Measurements from ENCODE around the gene NXNL1.

GRCh38 chr19:17504456-17504855 is 43.7 kb upstream of the NXNL1 start:
- TF ChIP-seq, protein P1, sequence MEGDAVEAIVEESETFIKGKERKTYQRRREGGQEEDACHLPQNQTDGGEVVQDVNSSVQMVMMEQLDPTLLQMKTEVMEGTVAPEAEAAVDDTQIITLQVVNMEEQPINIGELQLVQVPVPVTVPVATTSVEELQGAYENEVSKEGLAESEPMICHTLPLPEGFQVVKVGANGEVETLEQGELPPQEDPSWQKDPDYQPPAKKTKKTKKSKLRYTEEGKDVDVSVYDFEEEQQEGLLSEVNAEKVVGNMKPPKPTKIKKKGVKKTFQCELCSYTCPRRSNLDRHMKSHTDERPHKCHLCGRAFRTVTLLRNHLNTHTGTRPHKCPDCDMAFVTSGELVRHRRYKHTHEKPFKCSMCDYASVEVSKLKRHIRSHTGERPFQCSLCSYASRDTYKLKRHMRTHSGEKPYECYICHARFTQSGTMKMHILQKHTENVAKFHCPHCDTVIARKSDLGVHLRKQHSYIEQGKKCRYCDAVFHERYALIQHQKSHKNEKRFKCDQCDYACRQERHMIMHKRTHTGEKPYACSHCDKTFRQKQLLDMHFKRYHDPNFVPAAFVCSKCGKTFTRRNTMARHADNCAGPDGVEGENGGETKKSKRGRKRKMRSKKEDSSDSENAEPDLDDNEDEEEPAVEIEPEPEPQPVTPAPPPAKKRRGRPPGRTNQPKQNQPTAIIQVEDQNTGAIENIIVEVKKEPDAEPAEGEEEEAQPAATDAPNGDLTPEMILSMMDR (IDR thresholded peaks at IDR 0.05): no peak
- TF ChIP-seq POLR2A (IDR thresholded peaks at IDR 0.05; ENCODE audit: low read depth): no peak
